BJ (cell line): Measurements from ENCODE around the gene COL11A1. TPM values are rescaled to one million over a fixed set of nuclear protein-coding genes. Genes with fewer than 3 reads are reported as not detected.
"Not testable (repeated sequence)": the region's sequence is repeated elsewhere in the genome, so short reads cannot be mapped to it uniquely, and the experiment has no call there.

Source experiments
- CTCF ChIA-PET: fragments of 350-600 bp; formaldehyde crosslinking; extraction: SDS; loops from one replicate; lab custom pipeline; 2021; ENCODE audit warnings: antibody characterized with exemption, inconsistent platforms; lab: Yijun Ruan, JAX
- POLR2A ChIA-PET: fragments of 300-600 bp; sonication (Branson Sonifier 250); formaldehyde crosslinking; extraction: SDS; loops from one replicate; lab custom pipeline; 2021; ENCODE audit warnings: antibody characterized with exemption; lab: Charles Lee
- DNase-seq: peaks from one replicate; pipeline ENCODE4 v3.0.0-alpha.2; 2011; ENCODE audit warnings: low read depth
- H3K27me3 ChIP-seq: 2 replicates; pipeline ENCODE4 v1.6.0; 2011; ENCODE audit warnings: low read length; ENCODE audit not compliant: control insufficient read depth, insufficient read depth
- H3K36me3 ChIP-seq: 2 replicates; pipeline ENCODE4 v1.5.1; 2011; ENCODE audit warnings: low read length; ENCODE audit not compliant: control insufficient read depth, insufficient read depth
- H3K4me3 ChIP-seq: 2 replicates; pipeline ENCODE4 v1.5.1; 2011; ENCODE audit warnings: low read depth, mild to moderate bottlenecking, control low read depth, low read length
- CTCF ChIP-seq: IDR thresholded peaks from 2 replicates; pipeline ENCODE4 v1.5.1; 2011; ENCODE audit warnings: low read depth, mild to moderate bottlenecking, control low read depth, inconsistent platforms, low read length, moderate library complexity; ENCODE audit not compliant: insufficient read depth
- polyA plus RNA-seq: library from polyadenylated mRNA; depleted of rRNA; stranded (reverse); fragments of >200 nt; gene quantifications from 2 replicates; pipeline ENCODE4 v1.2.3, GENCODE V29; 2011

The COL11A1 gene
- polyA plus RNA-seq, 1 experiment, result 34.4 TPM

- no peak for TF ChIP-seq CTCF
- ChIA-PET POLR2A (no interaction called here), CTCF (no interaction called here)
- Histone ChIP-seq H3K4me3 (no peak overlapping the region), H3K36me3 (no peaks in the 10 kb centered on the region), H3K27me3 (no peaks in the 10 kb centered on the region)
- no peak for DNase-seq
Measured at GRCh38 chr1:103063921-103064320, 44.4 kb downstream of the COL11A1 start.

GRCh38 chr1:103058391-103058790 is 49.9 kb downstream of the COL11A1 start:
- no peak for TF ChIP-seq CTCF
- ChIA-PET CTCF (no interaction called here), POLR2A (interaction anchor here (0.6 kb wide), 1 partner anchor 14 kb away, joined by 3 read pairs; no protein-coding TSS in a partner anchor)
- no peaks in the 10 kb centered on the region for H3K36me3 ChIP-seq
- H3K4me3 ChIP-seq, result no peak overlapping the region
- DNase-seq, result no peak
- no peaks in the 10 kb centered on the region for H3K27me3 ChIP-seq

GRCh38 chr1:103056423-103056822 is 51.9 kb downstream of the COL11A1 start:
- no peaks in the 10 kb centered on the region for H3K36me3 ChIP-seq
- no peak for DNase-seq
- TF ChIP-seq CTCF, result no peak
- ChIA-PET CTCF (interaction anchor here (1.1 kb wide), 1 partner anchor 86 kb away, joined by 3 read pairs; no protein-coding TSS in a partner anchor), POLR2A (no interaction called here)
- no peak overlapping the region for H3K4me3 ChIP-seq
- H3K27me3 ChIP-seq, result no peaks in the 10 kb centered on the region

- H3K36me3 ChIP-seq, H3K27me3 ChIP-seq, CTCF ChIA-PET, DNase-seq, H3K4me3 ChIP-seq, POLR2A ChIA-PET: not testable (repeated sequence)
Measured at GRCh38 chr1:103028110-103028509, 80.2 kb downstream of the COL11A1 start.

- no peaks in the 10 kb centered on the region; the same call in 1 of the 2 replicates for H3K36me3 ChIP-seq
- no peak for DNase-seq
- H3K27me3 ChIP-seq, result no peaks in the 10 kb centered on the region
- H3K4me3 ChIP-seq, result no peak overlapping the region
- no peak for TF ChIP-seq CTCF
- ChIA-PET POLR2A (no interaction called here), CTCF (no interaction called here)
Measured at GRCh38 chr1:103025858-103026409, 82.4 kb downstream of the COL11A1 start.

GRCh38 chr1:103024051-103024450 is 84.3 kb downstream of the COL11A1 start:
- no peak for TF ChIP-seq CTCF
- POLR2A ChIA-PET, result no interaction called here
- no peaks in the 10 kb centered on the region; the same call in 1 of the 2 replicates for H3K36me3 ChIP-seq

More at GRCh38 chr1:103024051-103024450, 84.3 kb downstream of the COL11A1 start:
- H3K4me3 ChIP-seq, result no peak overlapping the region
- H3K27me3 ChIP-seq, result no peaks in the 10 kb centered on the region
- CTCF ChIA-PET, result no interaction called here
- DNase-seq, result no peak
